OCI-M1 (cell line): ENCODE data around the gene INO80.
A peak's percentile ranks its signal among the peaks of the same experiment; 100 is the strongest.
"Not testable (repeated sequence)": the region's sequence is repeated elsewhere in the genome, so short reads cannot be mapped to it uniquely, and the experiment has no call there.

Experiments
- DNase-seq: peaks from one replicate; lab custom pipeline; 2025; lab: John Stamatoyannopoulos, UW

INO80 gene

DNA sequence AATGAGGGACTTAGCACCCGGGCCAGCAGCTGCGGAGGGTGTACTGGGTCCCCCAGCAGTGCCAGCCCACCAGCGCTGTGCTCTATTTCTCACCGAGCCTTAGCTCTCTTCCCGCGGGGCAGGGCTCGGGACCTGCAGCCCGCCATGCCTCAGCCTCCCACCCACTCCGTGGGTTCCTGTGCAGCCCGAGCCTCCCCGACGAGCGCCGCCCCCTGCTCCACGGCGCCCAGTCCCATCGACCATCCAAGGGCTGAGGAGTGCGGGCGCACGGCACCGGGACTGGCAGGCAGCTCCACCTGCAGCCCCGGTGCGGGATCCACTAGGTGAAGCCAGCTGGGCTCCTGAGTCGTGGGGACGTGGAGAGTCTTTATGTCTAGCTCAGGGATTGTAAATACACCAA lies 154.3 kb downstream of the INO80 start:
- DNase-seq: not testable (repeated sequence)

- DNase-seq: no peak
Measured at GRCh38 chr15:40960925-40961324, 155.2 kb downstream of the INO80 start.

DNA sequence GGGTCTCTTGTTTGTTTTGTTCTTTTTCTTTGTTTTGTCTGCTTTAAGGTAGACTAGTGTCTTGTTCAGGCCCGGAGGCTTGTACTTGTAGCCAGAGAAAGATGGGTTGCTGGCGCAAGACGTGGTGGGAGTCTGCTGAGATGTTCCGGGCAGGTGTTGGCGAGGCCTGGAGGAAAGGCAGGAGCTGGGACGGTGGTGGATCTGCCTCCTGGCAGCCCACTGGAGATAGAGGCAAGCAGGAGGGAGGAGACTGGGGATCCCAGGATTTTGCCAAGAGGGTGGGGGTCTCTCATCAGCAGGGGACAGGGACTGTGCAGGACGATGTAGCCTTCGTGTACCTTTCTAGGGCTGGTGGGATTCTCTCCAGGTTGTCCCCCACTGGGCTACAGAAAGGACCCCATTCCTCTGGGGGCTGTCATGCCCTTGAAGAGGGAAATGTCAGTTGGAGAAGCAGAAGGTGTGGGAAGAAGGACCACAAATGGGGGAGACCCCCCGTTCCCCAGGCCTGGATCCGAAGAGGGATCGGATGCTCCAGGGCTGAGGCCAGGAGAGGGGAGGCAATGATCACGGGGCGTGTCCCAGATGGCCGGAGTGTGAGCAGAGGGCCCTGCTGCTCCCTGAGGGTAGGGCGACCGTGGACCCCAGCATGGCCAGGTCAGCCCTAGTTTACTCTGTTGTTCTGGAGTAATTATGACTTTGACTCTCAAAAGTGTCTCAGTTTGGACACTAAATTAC lies 155.8 kb downstream of the INO80 start:
- DNase-seq: no peak

DNA sequence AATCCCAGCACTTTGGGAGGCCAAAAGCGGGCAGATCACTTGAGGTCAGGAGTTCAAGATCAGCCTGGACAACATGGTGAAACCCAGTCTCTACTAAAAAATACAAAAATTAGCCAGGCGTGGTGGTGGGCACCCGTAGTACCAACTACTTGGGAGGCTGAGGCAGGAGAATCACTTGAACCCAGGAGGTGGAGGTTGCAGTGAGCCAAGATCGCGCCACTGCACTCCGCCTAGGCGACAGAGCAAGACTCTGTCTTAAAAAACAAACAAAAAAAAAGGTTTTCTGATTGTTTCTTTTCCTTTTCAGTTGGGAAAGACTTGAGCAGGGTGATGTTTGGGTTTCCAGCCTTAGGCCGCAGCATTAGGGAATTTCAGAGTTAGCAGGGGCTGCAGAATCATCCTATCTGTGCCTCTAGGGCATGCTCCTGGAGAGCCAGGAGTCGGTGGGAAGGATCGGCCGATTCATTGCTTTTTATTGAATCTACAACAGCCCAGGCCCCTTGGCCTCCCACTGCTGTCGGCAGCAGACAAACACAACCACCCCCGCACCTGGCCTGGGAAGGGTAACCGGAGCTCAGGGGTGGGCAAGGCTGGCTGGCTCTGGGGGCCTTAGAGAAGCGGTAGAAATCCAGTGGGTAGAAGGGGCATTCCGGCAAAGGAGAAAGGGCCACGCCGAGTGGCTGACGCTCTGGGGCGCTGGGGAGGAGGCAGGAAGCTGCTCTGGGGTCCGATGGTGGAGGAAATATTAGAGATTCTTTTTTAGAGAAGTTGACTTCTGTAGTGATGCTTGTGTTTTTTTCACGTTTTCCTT lies 156.5 kb downstream of the INO80 start:
- DNase-seq: no peak

- DNase-seq: no peak
Measured at GRCh38 chr15:40958723-40959122, 157.4 kb downstream of the INO80 start.

- DNase-seq: no peak
Measured at GRCh38 chr15:40958146-40958545, 157.9 kb downstream of the INO80 start.

DNA sequence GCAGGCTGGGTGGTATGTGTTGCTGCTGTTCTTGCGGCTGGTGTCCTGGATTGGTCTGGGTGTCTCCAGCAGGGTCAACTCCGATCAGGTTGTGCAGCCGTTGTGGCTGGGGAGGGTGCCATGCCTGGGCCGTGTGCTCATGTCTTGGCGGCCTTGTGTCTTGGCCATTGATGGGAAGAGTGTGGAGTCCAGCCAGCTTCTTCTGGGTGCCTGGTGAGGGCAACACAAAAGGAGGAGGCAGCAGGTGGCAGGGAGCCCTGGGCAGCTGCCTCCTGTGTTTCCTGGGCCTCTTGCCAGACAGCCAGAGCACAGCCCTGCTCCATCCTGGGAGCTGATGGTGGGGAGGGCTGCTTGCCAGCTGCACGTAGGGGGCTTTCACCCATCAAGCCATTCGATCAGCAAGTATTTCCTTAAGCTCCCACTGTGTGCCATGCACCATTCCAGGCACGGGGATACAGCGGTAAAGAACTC lies 158.5 kb downstream of the INO80 start:
- DNase-seq: peak; percentile 36

DNA sequence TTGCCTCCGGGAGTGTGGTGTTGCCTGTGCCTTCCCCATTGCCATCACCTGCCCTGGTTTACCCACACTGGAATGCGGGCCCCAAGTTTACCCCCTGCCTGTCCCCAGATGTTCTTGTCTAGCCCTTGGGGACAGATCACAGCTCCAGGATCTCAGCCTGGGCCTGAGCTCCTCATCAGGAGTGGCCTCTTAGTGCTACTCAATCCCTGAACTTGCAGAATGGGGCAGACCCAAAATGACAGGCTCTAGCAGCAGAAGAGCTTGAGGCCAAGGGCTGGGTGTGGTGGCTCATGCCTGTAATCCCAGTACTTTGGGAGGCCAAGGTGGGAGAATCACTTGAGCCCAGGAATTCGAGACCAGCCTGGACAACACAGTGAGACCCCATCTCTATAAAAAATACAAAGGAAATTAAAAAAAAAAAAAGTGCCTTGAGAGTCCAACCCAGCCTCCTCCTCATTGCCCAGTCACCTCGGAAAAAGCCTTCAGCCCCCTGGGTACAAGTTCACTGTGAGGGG lies 159.0 kb downstream of the INO80 start:
- DNase-seq: peak; percentile 36

DNA sequence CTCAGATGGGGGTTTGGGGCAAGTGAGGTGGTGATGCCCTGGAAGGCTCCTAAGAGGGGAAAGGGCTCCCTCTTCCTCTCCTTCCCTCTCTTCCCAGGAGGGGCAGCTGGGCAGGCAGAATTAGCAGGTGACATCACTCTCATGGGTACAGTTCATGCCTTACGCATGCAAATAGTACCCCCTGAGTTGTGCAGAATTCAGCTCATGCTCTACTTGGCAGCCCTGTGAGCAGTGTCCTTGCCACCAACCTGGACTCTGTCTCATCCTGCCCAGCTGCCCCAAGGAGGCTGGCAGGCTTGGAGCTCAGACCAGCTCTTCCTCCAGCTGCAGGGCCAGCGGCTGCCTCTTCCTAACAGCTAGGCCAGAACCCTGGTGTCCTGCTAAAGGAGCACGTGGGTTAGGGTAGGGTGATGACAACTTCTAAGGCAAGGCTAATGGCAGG lies 159.5 kb downstream of the INO80 start:
- DNase-seq: no peak

DNA sequence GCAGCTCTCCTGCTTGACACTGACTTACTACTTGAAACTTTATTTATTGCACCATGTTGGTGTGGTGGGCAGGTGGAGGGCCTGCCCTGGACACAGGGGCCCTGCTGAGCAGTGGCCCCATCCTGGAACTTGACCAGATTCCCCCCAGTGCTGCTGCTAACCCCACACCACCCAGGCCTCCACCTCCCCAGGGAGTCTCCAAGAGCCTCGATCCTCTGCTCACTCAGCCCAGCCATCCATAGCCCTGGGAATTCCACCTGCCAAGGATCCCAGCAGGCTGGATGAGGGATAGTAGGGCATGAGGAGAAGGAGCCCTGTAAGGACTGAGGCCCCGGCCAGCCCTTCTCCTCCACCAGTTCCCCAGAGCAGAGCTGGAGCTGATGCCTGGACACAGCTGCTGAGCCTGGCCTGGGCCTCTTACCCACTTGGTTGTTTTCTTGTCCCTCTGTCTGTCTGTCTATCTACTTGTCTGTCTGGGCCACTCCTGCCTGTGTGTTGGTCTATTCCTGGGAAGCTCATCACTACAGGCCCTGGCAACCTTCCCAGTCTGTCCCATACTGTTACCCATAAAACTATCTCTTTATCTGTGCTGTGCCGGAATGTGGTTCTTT lies 160.0 kb downstream of the INO80 start:
- peak; percentile 22 for DNase-seq

GRCh38 chr15:40955141-40955903 lies 160.8 kb downstream of the INO80 start:
- no peak for DNase-seq

- not testable (repeated sequence) for DNase-seq
Measured at GRCh38 chr15:40954158-40954848, 161.8 kb downstream of the INO80 start.

- no peak for DNase-seq
Measured at GRCh38 chr15:40953713-40954074, 162.4 kb downstream of the INO80 start.

GRCh38 chr15:40952901-40953712 lies 163.0 kb downstream of the INO80 start, which contains the start of gene CHAC1:
CHAC1 (plus strand) TSS chr15:40953471; CDS start chr15:40953584, 113 bp downstream.
- peak; percentile 98 for DNase-seq

DNA sequence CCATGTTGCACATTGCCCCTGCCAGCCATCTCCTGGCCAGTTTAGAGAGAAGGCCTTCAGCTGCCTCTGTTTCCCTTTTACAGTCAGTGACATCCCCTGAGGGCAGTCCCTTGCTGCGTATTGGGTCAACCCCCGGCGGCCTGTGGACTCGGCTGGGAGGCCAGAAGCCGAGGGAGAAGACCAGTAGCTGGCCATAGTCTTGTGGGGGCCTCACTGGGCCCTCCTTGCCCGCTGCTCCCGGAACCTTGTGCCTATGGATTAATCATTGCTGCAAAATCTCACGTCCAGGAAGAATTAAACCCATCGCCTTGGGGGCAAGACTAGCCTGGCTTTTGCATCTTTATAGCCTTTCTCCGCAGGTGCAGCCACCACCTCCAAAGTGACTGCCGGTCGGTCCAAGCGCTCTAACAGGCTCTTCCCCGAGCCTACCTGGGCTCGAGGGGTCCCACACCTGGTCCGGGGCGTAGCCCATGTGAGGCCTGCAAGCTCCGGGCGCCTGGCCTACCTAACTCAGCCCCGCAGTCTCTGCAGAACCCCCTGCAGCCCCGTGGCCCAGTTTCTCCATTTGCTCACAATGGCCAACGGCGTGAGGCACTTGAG lies 163.7 kb downstream of the INO80 start:
- peak; percentile 51 for DNase-seq

GRCh38 chr15:40951764-40952163 lies 164.3 kb downstream of the INO80 start:
- peak; percentile 50 for DNase-seq

GRCh38 chr15:40949756-40950207 lies 166.3 kb downstream of the INO80 start:
- DNase-seq: peak; percentile 41

GRCh38 chr15:40948706-40949473 lies 167.2 kb downstream of the INO80 start:
- no peak for DNase-seq
